NCI-H82 treated with DMSO at 0.1 percent for 48 hours (cell line): ENCODE data around the gene DAB2.

Experiments used
- DNase-seq: peaks from one replicate; lab custom pipeline; 2025; ENCODE audit not compliant: unreplicated experiment; lab: John Stamatoyannopoulos, UW

The DAB2 gene

DNA sequence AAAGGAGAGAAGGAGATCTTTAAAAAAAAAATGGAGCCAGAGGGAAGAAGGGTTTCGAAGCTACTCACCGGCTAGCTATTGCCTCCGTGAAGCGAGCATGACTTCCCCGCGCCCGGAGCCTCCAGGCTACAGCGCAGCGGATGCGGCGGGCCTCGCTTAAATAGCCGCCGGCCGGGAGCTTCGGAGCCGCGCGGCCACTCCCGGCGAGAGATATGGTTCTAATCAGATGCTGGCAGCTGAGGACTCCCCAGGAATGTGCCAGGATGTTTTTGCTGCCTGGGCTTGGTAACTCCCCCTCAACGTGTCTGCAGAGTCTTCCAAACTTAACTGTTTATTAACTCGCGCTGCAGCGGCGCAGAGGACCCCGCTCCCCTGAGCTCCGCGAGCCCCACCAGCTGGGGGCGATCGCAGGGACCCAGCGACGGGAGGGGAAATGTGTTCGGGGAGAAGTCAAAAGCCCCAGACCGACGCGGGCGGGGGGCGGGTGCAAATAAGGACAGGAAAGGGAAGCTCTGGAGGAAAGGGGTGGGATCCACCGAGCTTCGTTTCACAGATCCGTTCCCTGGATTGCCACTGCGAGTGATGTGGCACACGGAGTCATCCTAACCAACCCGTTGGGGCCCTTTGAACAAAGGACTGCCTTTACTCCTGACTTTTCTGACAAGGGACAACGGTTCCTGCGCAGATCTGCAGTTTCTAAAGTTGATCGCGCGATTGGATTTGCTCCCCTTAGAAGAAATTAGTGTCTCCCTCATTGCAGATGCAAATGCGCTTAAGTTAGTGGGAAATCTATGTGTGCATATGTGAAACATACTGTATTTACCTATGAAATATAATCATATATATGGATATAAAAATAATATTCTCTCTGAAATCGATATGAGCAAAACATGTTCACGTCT, at the start of gene DAB2:
Gene DAB2, minus strand, starts transcription at position 245 of the 902 bp plus-strand sequence. CDS start 30,660 bp downstream, outside the sequence.
- no peak for DNase-seq

DNA sequence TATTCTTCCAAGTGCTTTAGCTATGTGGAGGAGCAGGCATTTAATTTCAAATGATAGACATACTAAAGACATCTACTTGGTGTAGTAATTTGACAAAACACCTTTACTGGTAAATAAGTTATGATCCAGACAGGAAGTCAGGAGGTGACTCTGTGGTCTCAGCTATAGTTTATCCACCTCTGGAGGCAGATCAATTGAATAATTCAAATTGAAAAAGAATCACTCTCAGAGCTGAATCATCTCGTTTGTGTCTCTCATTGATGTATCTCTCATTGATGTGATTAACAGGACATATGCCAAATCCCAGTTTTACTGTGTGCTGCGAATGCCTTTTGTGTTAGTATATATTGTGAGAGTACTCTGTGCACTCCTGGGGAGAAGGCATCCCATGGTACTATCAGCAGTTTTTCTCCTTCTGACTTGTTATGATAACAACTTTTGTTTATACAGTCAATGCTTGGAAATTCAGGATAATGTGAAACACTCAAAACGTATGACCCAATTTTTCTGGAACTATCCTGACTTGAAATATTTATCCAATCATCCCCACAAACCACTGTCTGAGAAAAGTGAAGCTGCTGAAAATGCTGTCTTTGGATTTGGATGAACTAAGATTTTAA, 48.5 kb upstream of the DAB2 start:
- DNase-seq, result no peak

DNA sequence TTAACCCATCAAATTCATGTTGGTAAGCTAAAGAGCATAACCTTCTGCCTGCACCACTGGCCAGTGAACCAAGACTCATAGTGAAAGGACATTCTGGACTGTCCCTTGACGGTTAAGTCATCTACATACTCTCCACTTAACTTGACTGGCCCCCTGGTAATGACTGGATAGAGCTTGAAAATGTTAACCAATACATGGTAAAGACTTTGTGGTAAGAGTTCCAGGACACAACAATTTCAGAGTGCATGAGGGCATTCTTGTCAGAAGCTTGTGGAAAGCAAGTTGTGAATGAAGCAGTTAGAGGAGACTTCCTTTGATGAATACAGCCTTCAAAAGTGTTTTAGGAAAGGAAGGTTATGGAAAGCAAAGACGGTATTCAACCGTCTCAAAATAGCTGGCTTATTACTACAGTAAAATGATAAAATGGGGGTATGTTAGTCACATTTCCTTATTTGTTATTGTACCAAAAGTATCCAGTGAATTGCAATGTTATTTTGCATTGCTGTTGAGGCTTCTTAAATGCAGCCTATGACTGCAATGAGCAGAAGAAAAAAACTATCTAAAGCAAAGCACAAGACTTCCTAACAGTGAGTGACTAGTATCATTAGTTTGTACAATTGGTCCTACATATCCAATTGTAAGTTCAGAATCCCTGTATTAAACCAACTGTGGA, 47.2 kb upstream of the DAB2 start:
- no peak for DNase-seq

DNA sequence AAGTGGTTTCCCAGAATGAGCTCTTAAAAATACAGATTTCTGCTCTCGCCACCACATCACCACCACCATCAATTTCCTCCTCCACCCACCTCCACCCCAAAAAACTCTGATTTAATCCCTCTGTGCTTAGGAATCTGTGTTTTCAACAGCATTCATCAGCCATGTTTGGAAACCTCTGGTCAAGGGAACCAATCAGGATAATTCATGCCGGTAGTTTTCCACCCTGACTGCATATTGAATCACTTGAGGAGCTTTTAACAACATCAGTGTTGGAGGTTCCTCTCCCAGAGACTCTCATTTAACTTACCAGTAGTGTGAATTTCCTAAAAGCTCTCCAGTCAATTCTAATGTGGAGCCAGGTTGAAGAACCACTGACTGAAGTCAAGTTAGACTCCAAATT, 46.0 kb upstream of the DAB2 start:
- DNase-seq, result no peak

DNA sequence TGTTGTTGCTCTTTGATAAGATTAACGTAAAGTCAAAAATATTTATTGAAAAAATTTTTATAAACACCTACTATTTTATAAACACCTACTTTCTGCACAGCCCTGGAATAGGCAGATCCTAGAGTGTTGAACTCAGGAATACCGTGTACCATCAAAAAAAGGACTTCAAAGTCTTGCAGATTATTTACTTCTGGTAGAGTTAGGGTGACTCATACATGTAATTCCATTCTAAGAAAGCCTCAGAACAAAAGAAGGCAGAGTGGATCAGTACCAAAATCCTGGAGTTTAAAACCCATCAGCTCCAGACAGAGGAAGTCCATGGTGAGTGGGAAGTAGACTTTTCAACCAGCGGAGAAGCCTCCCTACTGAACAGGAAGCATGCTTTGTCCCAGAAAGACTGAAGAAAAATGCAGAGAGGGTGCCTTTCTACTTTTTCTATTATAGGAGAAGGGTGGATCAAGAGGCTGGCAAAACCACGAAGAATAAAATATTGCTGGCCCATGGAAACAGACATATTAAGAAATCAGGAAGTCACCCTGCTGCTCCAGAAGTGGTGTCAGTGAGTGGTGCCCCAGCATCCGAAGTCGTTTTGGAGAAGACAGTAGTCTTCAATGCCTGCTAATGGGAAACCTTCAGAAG, 45.1 kb upstream of the DAB2 start:
- no peak for DNase-seq

DNA sequence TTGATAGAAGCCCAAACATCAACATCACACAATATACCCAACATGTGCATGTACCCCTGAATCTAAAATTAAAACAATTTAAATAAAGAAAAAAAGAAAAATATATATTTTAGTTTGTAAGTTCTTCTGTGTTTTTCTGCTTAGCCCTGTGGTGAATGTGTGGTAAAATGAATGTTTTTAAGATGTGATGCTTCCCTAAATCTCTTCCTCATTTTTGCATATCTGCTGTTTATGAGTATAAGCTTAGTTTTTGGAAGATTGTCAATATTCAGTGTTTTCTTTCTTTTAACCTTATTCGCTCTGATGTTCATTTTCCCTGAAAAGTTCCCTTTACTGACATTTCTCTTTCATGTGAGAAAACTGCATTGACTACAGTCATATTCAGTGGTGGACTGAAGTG, 44.4 kb upstream of the DAB2 start:
- no peak for DNase-seq

DNA sequence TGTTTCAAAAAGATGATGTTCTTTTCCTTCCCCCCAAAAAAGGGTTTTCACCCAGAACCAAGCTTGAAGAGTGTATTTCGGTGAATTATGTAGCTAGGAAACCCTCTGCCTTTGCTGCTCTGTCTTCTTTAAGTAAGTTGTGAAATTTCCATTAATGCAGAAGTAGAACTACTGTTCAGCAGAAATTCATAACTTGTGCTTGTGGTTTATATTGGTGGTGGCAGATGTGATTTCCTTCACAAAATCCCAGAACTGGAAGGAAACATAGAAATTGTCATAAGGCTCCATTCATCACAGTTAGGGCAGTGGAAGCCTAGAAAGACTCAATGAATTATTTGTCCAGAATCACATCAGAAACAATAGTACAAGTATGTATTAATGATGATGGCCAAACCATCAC, 42.1 kb upstream of the DAB2 start:
- no peak for DNase-seq

DNA sequence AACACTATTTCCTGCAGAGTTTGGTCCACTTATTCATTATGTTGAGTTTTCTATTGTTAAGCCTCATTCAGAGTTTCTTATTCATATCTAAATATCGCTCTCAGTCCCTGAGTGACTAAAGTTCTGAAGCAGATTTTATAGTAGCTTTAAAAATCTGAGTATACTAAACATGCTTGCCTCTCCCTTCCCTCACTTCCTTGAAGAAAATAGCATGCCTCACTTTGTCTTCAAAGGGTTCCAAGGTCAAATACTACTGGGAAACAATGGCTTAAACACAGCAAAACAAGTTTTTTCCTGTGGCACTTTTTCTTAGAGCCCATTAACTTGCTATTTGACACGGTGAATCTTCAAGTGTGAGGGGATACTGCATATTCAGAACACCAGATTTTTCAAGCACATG, 41.1 kb upstream of the DAB2 start:
- no peak for DNase-seq

DNA sequence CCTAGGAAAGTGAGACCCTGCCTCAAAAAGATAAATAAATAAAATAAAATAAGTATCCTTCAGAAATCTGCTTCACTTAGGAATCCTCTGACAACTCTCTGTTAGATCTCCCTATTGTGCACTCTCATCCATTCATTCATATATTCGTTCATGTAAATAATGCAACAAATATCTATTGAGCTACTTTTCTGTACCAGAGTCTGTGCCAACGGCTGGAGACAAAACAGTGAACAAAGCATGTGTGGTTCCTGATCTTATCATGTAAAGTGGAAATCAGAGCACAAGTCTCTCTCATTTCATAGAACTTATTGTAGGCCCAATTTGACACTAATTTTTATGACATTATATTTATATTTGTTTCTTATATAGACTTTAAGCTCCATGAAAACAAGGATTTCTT, 40.3 kb upstream of the DAB2 start:
- DNase-seq, result no peak

DNA sequence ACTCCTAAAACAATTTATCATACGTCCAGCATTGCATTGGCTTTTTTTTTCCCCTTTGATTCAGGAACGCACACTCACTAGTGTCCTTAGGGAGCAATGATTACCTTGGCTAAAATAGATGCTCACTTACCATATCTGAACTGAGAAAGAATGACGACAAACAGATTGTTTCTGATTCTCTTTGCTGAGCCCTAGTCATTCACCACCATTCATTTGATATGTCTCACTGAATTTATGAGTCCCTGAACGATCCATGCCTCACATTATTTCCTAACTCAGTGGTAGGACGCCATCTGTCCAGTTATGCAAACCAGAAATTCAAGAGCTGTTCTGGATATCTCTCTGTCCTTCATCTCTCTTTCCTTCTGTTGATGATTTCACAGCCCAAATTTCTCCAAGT, 39.3 kb upstream of the DAB2 start:
- no peak for DNase-seq

DNA sequence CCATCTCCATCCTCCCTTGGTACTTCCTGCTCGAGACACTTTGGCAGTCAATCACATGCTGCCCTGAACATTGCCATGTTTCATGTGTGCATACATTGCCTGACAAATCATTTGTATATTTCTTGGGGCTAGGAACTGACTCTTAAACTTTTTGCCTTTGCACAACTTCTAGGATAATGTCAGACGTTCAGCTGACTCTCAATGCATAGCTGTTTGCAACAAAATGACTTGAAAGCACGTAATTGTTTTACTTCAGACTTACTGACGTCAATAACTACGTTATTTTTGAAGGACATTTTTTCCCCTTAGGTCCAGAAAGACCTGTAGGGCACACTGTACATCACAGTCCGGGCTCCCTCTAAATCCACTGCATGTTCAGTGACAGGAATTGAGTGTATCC, 37.4 kb upstream of the DAB2 start:
- DNase-seq, result no peak

DNA sequence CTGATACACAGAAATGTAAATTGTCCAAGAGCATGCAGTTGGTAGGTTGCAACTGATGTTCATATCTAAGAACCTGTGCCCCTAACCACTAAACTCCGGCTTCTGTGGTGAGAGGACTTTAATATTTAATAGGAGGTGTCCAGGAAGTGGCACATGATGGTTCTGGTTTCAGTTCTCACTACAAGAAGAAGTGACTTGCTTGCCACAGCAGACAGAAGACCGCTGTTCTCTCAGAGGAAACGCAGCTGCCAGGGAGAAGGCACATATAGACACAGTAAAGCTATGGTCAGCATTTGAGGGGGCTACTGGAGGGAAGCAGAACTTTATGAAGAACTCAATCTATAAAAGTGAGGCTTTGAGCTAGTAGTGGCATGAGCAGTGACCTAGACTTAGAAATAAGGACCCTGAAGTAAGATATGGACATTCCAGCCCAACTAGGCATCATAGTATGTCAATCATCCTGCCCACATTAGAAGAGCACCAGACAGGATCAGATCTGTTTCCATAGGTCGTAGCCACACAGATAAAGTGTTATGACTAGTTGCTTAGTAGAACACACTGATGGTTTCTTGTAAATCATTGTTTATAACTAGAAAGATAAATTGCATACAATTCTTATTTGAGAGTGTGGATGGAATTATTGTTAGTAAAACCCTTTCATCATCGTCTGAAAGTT, 36.4 kb upstream of the DAB2 start:
- DNase-seq, result no peak

DNA sequence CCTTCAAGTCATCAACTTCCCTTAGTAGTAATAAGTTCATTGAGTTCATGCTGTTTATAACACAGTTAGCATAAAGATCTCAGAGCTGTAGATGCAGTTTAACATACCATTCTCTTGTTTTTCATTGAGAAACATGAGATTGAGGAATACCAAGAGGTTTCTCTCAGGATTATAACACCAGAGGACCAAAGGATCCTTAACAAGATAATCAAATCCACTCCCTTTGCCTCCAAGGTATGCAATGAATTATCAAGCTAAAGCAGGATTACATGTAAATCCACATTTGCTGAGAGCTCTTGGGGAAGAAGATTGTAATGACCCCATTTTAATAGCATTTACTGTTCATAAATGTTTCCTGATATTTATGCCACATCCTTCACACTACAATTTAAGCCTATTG, 35.1 kb upstream of the DAB2 start:
- no peak for DNase-seq

DNA sequence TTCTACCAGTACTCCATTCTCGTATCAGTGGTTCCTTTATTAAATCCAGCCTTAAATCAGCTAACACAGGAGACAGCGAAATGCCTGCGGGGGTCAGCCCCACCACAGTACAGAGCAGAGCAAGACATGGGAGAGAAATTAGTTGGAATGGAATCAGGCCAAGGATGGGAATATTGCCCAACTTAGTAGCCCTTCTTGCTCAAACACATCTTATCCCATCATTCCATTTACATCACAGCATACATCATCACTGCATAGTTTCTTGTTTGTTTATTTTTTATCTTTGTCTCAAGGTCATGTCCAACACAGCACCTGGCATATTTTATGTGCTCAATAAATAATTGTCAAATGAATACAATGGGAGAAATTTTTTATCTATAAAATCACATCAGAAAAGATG, 34.3 kb upstream of the DAB2 start:
- no peak for DNase-seq

DNA sequence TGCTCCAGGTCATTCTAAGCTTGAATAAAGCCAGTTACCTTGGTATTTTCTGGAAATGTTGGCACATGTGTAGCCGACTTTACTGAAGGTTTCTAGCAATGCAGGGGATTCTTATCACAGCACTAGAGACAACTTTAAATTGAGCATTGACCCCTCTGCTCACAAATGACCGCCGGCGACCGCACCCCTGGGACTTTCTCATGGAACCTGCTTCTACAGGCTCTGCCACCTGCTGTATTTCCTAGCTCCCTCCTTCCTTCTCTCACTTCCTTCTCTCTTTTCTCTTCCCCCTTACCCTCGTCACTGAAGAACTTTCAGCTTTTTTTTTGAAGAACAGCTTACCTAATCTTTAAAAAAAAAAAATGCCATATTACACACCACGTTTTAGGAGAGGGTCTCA, 30.9 kb upstream of the DAB2 start:
- DNase-seq, result no peak

DNA sequence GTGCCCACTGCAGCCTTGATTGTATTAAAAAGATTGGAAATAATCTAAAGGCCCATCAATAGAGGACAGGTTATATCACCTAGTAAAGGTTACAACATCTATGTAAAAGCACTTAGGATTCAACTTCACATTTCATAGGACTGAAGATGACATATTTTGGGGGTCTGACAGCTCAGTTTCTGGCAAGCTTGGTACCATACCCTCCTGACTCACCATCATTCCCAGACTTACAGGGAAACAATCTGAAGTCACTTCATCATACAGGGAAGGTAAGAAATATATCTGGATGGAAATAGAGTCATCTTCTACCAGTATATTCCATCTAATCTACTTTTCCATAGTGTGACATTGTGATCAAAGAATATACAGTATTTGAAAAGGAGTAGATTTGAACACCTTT, 28.8 kb upstream of the DAB2 start:
- DNase-seq, result no peak

DNA sequence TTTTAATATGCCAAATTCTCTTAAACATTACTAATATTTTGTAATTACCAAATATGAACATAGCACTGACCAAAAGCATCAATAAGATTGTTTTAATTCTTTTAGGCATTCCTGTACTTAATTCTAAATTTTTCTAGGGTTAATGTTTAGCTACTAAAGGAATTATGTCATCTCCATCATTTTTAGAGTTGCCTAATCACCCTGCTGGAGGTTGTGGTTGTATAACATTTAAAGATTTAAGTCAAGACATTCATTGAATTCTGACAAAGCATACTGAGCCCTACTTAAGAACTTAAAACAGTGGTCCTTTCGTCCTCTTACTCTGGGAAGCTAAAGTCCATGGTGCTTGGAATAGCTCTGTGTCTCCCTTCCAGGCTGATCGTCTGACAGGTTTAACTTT, 28.1 kb upstream of the DAB2 start:
- no peak for DNase-seq

DNA sequence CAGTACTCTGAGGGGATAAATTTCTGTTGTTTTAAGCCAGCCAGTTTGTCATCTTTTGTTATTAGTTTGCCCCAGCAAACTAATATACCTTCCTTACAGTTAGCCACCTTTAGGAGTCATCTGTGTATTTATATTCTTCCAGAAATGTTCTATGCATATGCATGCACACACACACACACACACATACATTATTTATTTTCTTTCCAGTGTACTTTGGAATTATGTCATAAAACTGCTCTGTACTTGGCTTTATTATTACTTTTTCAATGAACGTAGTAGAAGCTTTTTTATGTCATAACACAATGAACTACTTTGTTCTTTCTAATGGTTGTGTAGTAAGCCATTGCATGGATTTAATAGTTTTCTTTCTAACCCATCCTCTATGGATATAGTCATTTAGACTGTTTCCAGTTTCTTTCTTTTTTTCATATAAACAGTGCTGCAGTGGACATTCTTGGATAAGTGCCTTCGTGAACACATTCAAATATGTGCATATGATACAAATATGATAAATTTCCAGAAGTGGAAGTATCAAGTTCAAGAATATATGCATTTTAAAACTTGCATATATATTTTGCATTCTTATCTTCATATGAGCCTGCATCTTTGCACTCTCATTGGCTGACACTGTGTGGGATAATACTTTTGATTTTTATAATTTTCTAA, 26.6 kb upstream of the DAB2 start:
- no peak for DNase-seq

DNA sequence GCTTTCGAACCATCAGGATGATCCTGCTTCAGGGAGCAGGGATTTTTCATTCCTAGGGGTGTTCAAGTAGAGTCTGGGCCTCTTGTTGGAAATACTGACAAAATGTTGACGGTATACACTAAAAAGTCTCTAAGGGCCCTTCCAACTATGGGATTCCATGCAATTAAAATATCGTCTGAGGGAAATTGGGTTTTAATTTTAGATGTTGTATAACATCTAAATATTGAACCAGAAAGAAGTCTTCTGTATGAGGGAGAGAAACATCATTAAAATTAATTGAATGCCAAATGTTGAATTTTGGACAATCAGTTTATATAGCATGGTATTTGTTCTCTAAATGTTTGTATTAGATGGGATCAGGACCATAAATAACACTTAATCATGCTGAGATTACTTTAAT, 25.7 kb upstream of the DAB2 start:
- no peak for DNase-seq

DNA sequence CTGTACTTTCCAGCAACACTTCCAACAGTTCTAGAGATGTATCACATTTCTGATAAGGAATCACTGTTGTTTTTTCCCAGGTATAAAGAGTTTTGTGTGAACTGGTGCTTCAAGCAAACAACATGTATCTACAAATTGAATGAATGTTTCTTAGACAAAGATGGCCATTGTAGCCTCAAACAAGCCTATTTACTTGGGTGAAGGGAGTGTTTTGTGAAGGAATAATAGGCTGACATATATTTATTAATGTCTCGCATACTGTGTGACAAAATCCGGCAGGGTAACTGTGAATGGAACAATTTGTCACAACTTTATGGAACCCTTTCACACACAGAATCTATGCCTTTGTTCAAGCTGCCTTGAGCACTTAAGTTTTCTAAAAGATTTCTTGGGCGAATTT, 24.8 kb upstream of the DAB2 start:
- DNase-seq, result no peak
